Glutamatergic neuron (in vitro differentiated cells): ENCODE measurements around the gene KRT27. TPM values are rescaled to one million over a fixed set of nuclear protein-coding genes. Genes with fewer than 3 reads are reported as not detected.

Experiments used
- DNase-seq: peaks from one replicate; pipeline ENCODE4 v3.0.0; 2022
- H3K27ac Mint-ChIP-seq: one replicate; pipeline ENCODE4 v1.8.0; 2020; ENCODE audit warnings: mild to moderate bottlenecking, mixed read lengths, inconsistent platforms; ENCODE audit not compliant: unreplicated experiment
- H3K27me3 Mint-ChIP-seq: one replicate; pipeline ENCODE4 v1.8.0; 2020; ENCODE audit warnings: mild to moderate bottlenecking, moderate library complexity, mixed read lengths, inconsistent platforms; ENCODE audit not compliant: unreplicated experiment
- H3K36me3 Mint-ChIP-seq: one replicate; pipeline ENCODE4 v1.8.0; 2020; ENCODE audit warnings: mild to moderate bottlenecking, mixed read lengths, inconsistent platforms; ENCODE audit not compliant: unreplicated experiment
- H3K4me1 Mint-ChIP-seq: one replicate; pipeline ENCODE4 v1.8.0; 2020; ENCODE audit warnings: mild to moderate bottlenecking, low read depth, mixed read lengths, inconsistent platforms; ENCODE audit not compliant: unreplicated experiment
- H3K4me3 Mint-ChIP-seq: one replicate; pipeline ENCODE4 v1.8.0; 2020; ENCODE audit warnings: mild to moderate bottlenecking, mixed read lengths, inconsistent platforms; ENCODE audit not compliant: unreplicated experiment
- H3K9me3 Mint-ChIP-seq: one replicate; pipeline ENCODE4 v1.8.0; 2020; ENCODE audit warnings: mild to moderate bottlenecking, moderate library complexity, mixed read lengths, inconsistent platforms; ENCODE audit not compliant: unreplicated experiment
- long read RNA-seq: library from polyadenylated mRNA; unstranded; transcript quantifications from one replicate; pipeline ENCODE4 v2.0.0, GENCODE V29; 2020; ENCODE audit not compliant: unreplicated experiment
- total RNA-seq: library from RNA; stranded (reverse); fragmentation: NEBNext Ultra II Directional; extraction: Animal tissue kit (Norgen Biotek cat#: 25700); gene quantifications from one replicate; pipeline ENCODE4 v1.2.1, GENCODE V29; 2021; ENCODE audit not compliant: unreplicated experiment
- TF ChIP-seq, protein P1 (sequence below): fragments of 200-600 bp; sonication (generic); IDR thresholded peaks from one replicate; pipeline ENCODE4 v1.5.0; 2021; ENCODE audit not compliant: partially characterized antibody, unreplicated experiment

KRT27 gene, protein sequence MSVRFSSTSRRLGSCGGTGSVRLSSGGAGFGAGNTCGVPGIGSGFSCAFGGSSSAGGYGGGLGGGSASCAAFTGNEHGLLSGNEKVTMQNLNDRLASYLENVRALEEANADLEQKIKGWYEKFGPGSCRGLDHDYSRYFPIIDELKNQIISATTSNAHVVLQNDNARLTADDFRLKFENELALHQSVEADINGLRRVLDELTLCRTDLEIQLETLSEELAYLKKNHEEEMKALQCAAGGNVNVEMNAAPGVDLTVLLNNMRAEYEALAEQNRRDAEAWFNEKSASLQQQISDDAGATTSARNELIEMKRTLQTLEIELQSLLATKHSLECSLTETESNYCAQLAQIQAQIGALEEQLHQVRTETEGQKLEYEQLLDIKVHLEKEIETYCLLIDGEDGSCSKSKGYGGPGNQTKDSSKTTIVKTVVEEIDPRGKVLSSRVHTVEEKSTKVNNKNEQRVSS
- not detected for total RNA-seq
- long read RNA-seq, result 0 reads

DNA sequence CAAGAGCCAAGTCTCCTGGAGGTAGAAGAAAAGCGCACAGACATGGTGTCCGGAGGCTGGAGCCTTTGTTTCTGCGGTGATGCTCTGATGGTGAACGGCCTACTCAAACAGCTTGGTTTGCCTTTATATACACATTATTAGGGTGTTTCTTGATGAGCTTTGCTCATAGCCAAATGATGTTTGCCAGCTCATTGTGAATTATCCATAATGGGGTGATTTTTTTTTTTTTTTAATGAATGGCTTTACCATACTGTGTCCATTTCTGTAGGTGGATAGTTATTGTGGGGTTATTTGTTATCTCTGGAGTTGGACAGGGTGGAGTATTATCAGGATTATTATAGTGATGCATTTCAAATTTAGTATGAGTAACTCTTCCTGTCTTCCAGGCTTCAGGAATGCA is at the start of gene KRT27:
Gene KRT27 (minus strand): TSS at position 101 of the 400 bp plus-strand sequence. CDS start 57 bp downstream, at position 44.
- Mint-ChIP-seq H3K4me1 (no peaks in the 10 kb centered on the region), H3K9me3 (no peaks in the 10 kb centered on the region), H3K4me3 (no peak within 1 kb of the TSS), H3K27me3 (peaks cover 2% of the 10 kb centered on the region), H3K36me3 (no peaks in the 10 kb centered on the region), H3K27ac (no peak within 1 kb of the TSS)
- TF ChIP-seq, protein P1, sequence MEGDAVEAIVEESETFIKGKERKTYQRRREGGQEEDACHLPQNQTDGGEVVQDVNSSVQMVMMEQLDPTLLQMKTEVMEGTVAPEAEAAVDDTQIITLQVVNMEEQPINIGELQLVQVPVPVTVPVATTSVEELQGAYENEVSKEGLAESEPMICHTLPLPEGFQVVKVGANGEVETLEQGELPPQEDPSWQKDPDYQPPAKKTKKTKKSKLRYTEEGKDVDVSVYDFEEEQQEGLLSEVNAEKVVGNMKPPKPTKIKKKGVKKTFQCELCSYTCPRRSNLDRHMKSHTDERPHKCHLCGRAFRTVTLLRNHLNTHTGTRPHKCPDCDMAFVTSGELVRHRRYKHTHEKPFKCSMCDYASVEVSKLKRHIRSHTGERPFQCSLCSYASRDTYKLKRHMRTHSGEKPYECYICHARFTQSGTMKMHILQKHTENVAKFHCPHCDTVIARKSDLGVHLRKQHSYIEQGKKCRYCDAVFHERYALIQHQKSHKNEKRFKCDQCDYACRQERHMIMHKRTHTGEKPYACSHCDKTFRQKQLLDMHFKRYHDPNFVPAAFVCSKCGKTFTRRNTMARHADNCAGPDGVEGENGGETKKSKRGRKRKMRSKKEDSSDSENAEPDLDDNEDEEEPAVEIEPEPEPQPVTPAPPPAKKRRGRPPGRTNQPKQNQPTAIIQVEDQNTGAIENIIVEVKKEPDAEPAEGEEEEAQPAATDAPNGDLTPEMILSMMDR, result no peak
- no peak for DNase-seq

DNA sequence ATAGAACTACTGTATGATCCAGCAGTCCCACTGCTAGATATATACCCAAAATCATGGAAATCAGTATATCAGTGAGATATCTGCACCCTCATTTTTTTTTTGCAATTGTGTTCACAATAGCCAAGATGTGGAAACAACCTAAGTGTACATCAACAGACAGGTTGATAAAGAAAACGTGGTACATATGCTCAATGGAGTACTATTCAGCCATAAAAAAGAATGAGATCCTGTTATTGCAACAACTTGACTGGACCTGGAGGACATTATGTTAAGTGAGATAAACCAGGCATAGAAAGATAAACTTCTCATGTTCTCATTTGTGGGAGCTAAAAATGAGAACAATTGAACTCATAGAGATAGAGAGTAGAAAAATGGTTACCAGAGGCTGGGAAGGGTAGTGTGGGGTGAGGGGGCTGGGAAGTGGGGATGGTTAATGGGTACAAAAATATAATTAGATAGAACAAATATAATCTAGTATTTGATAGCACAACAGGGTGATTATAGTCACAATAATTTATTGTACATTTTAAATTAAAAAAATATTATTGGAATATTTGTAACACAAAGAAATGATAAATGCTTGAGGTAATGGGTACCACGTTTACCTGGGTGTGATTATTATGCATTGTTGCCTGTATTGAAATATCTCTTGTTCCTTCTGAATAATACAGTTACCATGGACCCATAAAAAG is 47.9 kb upstream of the KRT27 start:
- no peaks in the 10 kb centered on the region for H3K4me1 Mint-ChIP-seq
- no peaks in the 10 kb centered on the region for H3K9me3 Mint-ChIP-seq
- no peaks in the 10 kb centered on the region for H3K36me3 Mint-ChIP-seq
- H3K4me3 Mint-ChIP-seq, result no peak overlapping the region
- peaks cover 4% of the 10 kb centered on the region for H3K27me3 Mint-ChIP-seq
- no peak overlapping the region for H3K27ac Mint-ChIP-seq
- TF ChIP-seq, protein P1, result no peak
- no peak for DNase-seq

DNA sequence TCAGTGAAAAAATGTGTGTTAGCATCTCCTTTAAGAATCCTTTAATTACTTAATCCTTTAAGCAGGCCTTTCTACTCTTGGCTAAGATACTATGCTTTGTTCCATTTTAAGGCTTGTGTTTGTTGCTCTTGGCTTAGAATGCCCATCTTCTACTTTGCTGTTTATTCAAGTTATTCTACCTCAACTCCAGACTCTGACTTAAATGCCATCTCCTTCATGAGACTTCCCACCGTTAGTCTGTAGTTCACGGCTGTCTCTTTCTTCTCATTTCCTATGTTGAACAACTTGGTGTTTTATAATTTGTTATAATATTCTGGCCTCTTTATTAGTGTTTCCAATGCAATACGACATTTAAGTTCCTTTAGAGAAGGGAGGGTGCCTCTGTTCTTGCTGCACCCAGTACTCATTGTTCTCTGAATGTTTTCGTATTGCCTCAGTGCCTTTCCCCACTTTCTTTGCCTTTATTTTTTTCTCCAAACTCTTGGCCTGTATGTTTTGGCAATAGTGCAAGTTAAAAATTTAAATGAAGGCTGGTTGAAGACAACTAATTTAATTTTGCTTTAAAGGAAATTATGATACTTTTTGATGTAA is 46.2 kb upstream of the KRT27 start:
- H3K36me3 Mint-ChIP-seq, result no peaks in the 10 kb centered on the region
- H3K27me3 Mint-ChIP-seq, result peaks cover 4% of the 10 kb centered on the region
- H3K9me3 Mint-ChIP-seq, result no peaks in the 10 kb centered on the region
- H3K27ac Mint-ChIP-seq, result no peak overlapping the region
- DNase-seq, result no peak
- no peak overlapping the region for H3K4me3 Mint-ChIP-seq
- no peaks in the 10 kb centered on the region for H3K4me1 Mint-ChIP-seq
- TF ChIP-seq, protein P1, result no peak

DNA sequence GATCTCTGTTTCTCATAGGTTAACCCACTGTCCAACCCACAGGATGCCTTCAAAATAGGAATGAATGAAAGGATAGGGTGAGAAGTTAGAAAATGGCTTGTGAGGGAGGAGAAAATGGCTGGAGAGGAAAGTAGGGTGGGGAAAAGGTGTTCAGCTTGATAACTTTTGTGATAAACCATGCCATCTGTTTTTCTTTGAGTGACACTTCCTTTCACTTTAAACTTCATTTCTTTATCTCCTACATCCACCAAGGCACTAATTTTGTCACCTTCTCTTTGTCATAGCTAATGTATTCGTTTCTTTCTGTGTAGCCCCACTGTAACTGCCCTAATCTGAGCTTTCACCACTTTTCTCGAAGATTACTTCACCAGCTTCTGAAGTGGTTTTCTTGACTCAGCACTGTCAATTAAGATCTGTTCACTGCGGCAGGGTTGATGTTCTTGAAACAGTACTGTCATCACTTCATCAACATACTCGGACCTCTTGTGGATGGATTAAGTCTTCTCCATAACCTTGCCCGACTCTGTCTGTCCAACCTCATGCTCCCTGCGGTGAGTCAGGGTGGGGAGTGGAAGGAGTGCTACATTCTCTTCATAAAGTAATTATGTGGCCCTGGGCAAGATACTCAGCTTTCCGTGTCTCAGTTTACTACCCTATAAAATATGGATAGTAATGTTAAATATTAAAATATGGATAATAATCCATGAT is 45.5 kb upstream of the KRT27 start:
- TF ChIP-seq, protein P1, result no peak
- Mint-ChIP-seq H3K27ac (no peak overlapping the region), H3K4me1 (no peaks in the 10 kb centered on the region), H3K36me3 (no peaks in the 10 kb centered on the region), H3K9me3 (no peaks in the 10 kb centered on the region), H3K27me3 (peaks cover 4% of the 10 kb centered on the region), H3K4me3 (no peak overlapping the region)
- DNase-seq, result no peak
